ENCODE data around the gene DDB1.
"Not testable (repeated sequence)": the region's sequence is repeated elsewhere in the genome, so short reads cannot be mapped to it uniquely, and the experiment has no call there.

DDB1 gene

GRCh38 chr11:61265357-61265756 lies 67.5 kb downstream of the DDB1 start:
- no peak for FAIRE-seq
- TF ChIP-seq POLR2AphosphoS5 (IDR thresholded peaks at IDR 0.05; ENCODE audit: low read depth, low read length) (no peak), PAX5 (IDR thresholded peaks at IDR 0.05; ENCODE audit: insufficient read depth, low read length, severe bottlenecking) (no peak), POU2F2 (IDR thresholded peaks at IDR 0.05; ENCODE audit: low read depth, low read length) (no peak), SPI1 (IDR thresholded peaks at IDR 0.05; ENCODE audit: low read depth, low read length) (no peak), POLR2A (IDR thresholded peaks at IDR 0.05; ENCODE audit: low read depth, low read length) (no peak), TAF1 (IDR thresholded peaks at IDR 0.05; ENCODE audit: low read depth, low read length) (no peak)

GRCh38 chr11:61264795-61265194 lies 68.1 kb downstream of the DDB1 start:
- no peak for TF ChIP-seq POLR2AphosphoS5 (IDR thresholded peaks at IDR 0.05; ENCODE audit: low read depth, low read length)
- no peak for TF ChIP-seq PAX5 (IDR thresholded peaks at IDR 0.05; ENCODE audit: insufficient read depth, low read length, severe bottlenecking)
- no peak for TF ChIP-seq POU2F2 (IDR thresholded peaks at IDR 0.05; ENCODE audit: low read depth, low read length)
- DNase-seq (ENCODE audit: insufficient read length, low spot score) (no peak), FAIRE-seq (no peak)

More at GRCh38 chr11:61265357-61265756, 67.5 kb downstream of the DDB1 start:
- no peak for DNase-seq (ENCODE audit: insufficient read length, low spot score)

DNA sequence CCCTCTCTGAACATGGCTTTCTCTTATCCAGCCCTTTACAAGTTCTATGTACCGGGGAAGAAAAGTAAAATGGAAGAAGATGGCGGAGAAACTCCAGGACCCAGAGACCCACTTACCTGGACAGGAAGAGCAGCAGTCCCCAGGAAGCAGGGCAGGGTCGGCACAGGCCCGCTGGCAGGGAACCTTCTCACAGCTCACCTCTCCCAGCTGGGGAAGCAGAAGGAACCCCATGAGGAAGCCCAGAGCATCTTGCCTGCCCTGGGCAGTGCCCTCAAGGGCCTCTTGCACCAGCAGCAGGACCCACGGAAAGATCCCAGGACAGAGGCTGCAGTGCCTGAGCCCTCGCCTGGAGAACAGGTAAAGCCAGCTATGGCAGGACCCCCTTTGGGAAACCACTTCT lies 68.5 kb downstream of the DDB1 start:
- DNase-seq (ENCODE audit: insufficient read length, low spot score): no peak
- no peak for TF ChIP-seq POLR2AphosphoS5 (IDR thresholded peaks at IDR 0.05; ENCODE audit: low read depth, low read length)
- FAIRE-seq: no peak

- no peak for TF ChIP-seq TAF1 (IDR thresholded peaks at IDR 0.05; ENCODE audit: low read depth, low read length)
- no peak for TF ChIP-seq PAX5 (IDR thresholded peaks at IDR 0.05; ENCODE audit: insufficient read depth, low read length, severe bottlenecking)
- TF ChIP-seq POLR2A (IDR thresholded peaks at IDR 0.05; ENCODE audit: low read depth, low read length): no peak
- no peak for TF ChIP-seq POLR2AphosphoS5 (IDR thresholded peaks at IDR 0.05; ENCODE audit: low read depth, low read length)
- DNase-seq (ENCODE audit: insufficient read length, low spot score): no peak
- FAIRE-seq: no peak
Observed at GRCh38 chr11:61259363-61259762, 73.5 kb downstream of the DDB1 start.

- FAIRE-seq: no peak
- TF ChIP-seq TAF1 (IDR thresholded peaks at IDR 0.05; ENCODE audit: low read depth, low read length): no peak
Observed at GRCh38 chr11:61258546-61258945, 74.4 kb downstream of the DDB1 start.

GRCh38 chr11:61256710-61257482 lies 76.0 kb downstream of the DDB1 start:
- no peak for DNase-seq (ENCODE audit: insufficient read length, low spot score)
- no peak for TF ChIP-seq PAX5 (IDR thresholded peaks at IDR 0.05; ENCODE audit: insufficient read depth, low read length, severe bottlenecking)
- TF ChIP-seq SPI1 (IDR thresholded peaks at IDR 0.05; ENCODE audit: low read depth, low read length): no peak
- TF ChIP-seq POLR2AphosphoS5 (IDR thresholded peaks at IDR 0.05; ENCODE audit: low read depth, low read length): no peak
- TF ChIP-seq TAF1 (IDR thresholded peaks at IDR 0.05; ENCODE audit: low read depth, low read length): no peak
- TF ChIP-seq POLR2A (IDR thresholded peaks at IDR 0.05; ENCODE audit: low read depth, low read length): no peak
- no peak for TF ChIP-seq POU2F2 (IDR thresholded peaks at IDR 0.05; ENCODE audit: low read depth, low read length)
- FAIRE-seq: no peak

More at GRCh38 chr11:61258546-61258945, 74.4 kb downstream of the DDB1 start:
- DNase-seq (ENCODE audit: insufficient read length, low spot score): no peak

DNA sequence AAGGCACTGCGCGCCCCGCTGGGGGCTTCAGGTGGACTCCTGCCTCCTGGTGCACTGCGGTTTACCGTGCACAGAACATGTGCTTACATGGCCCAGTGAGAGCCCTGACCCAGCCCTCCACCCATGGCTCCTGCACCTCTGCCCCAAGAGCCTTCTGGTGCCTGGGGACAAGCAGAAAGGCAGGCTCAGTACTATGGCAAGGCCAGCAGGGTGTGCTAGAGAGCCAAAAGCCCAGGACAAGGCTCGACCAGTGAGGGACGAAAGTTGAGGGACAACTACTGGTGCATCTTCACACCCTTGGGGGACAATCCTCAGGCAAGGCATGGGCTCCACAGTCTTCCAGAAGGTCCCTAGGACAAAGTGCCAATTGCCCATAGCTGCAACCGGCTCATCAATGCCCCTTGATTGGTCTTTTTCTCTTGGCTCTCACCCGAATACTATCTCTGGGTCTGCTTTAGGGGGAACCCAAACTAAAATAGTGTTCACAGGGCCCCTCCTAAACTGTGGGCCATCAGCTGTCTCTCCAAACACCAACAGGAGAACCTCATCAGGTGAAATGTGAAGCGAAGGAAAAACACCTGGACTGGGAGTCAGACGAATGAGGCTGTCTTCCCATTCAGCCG lies 78.4 kb downstream of the DDB1 start:
- TF ChIP-seq POLR2A (IDR thresholded peaks at IDR 0.05; ENCODE audit: low read depth, low read length) (no peak), POLR2AphosphoS5 (IDR thresholded peaks at IDR 0.05; ENCODE audit: low read depth, low read length) (no peak), PAX5 (IDR thresholded peaks at IDR 0.05; ENCODE audit: insufficient read depth, low read length, severe bottlenecking) (no peak), POU2F2 (IDR thresholded peaks at IDR 0.05; ENCODE audit: low read depth, low read length) (no peak), TAF1 (IDR thresholded peaks at IDR 0.05; ENCODE audit: low read depth, low read length) (no peak), SPI1 (IDR thresholded peaks at IDR 0.05; ENCODE audit: low read depth, low read length) (no peak)
- FAIRE-seq: peak; percentile 83
- peak; percentile 86 for DNase-seq (ENCODE audit: insufficient read length, low spot score)

DNA sequence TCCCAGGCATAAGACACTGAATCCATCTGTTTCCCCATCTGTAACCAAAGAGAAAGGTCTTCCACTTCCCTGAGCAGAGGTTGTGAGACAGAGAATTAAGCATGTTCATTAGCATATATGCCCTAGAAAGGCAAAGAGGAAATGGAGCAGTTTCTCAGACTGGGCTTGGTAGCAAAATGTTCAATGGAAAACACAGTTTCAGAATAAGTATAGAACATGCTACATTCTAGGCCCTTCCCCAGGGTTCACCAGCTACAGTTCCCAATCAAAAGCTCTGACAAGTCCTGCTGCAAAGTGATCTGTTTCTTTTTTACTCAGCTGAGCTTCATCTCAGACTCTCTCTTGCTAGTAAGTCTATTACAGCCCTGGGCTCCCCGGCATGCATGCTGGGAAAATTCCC lies 80.6 kb downstream of the DDB1 start:
- FAIRE-seq; DNase-seq (ENCODE audit: insufficient read length, low spot score): not testable (repeated sequence)

- DNase-seq (ENCODE audit: insufficient read length, low spot score); FAIRE-seq: not testable (repeated sequence)
Observed at GRCh38 chr11:61250796-61251765, 81.8 kb downstream of the DDB1 start.
